Dedifferentiated amniotic fluid mesenchymal stem cell (primary cell): Measurements from ENCODE around the gene PRR7.
"Not testable (repeated sequence)": the region's sequence is repeated elsewhere in the genome, so short reads cannot be mapped to it uniquely, and the experiment has no call there.

Experiments used
- DNase-seq: peaks from one replicate; pipeline ENCODE4 v3.0.0-alpha.2; 2016; ENCODE audit errors: extremely low spot score

PRR7 gene, protein sequence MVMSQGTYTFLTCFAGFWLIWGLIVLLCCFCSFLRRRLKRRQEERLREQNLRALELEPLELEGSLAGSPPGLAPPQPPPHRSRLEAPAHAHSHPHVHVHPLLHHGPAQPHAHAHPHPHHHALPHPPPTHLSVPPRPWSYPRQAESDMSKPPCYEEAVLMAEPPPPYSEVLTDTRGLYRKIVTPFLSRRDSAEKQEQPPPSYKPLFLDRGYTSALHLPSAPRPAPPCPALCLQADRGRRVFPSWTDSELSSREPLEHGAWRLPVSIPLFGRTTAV

DNA sequence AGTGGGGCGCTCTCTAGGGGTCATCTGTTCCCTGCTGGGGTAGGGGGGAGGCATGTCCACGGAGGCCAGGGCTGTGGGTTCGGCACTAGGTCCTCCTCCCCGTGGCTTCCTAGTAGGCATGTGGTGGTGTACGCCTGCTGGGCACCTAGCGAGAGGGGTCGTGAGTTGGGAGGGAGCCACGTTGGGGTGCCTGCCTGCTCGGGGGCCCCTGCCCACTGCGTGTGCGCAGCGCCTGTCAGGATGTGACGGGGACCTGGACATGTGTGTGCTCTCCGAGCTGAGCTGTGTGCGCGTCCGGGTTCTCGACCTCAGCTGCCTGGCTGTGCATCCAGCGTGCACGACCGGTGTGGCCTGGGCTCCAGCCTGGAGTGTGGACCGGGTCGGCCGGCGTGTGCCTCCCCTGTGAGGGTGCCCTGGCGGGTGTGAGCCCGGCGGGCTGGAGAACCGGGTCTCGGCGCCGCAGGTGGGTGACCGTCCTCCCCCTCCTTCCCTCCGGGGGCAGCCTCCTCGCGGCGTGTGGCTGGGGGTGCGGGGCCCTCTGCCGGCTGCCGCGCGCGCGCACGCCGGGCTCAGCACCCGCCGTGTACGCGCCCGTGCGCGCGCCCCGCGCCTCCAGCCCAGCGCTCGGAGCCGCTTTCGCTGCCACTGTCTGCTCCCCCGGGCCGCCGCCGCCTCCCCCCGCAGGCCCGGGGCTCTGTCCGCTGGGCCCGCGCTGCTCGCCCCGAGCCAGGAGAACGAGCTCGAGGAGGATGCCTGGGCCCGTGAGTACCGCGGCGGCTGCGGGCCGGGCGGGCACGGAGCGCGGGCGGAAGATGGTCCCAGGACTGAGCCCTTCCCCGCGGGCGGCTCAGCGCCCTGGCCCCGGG lies at the start of gene PRR7:
PRR7 (plus strand) TSS at position 615 of the 866 bp plus-strand sequence. CDS start 8,254 bp downstream, outside the sequence.
- no peak for DNase-seq

DNA sequence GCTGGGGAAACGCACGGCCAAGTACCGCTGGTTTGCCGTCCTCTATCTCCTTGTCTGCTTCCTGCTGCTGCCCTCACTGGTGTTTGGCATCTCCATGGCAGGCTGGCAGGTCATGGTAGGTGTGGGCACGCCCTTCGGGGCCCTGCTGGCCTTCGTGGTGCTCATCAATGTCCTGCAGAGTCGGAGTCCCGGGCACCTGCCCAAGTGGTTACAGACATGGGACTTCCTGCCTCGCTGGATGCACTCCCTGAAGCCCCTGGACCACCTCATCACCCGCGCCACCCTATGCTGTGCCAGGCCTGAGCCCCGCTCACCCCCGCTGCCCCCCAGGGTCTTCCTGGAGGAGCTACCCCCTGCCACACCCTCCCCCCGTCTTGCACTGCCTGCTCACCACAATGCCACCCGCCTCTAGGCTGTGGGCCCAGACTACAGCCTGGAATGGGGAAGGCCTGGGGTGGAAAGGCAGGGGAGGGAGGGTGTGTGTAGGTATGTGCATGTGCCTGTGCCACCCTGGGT lies 48.7 kb upstream of the PRR7 start:
- no peak for DNase-seq

DNA sequence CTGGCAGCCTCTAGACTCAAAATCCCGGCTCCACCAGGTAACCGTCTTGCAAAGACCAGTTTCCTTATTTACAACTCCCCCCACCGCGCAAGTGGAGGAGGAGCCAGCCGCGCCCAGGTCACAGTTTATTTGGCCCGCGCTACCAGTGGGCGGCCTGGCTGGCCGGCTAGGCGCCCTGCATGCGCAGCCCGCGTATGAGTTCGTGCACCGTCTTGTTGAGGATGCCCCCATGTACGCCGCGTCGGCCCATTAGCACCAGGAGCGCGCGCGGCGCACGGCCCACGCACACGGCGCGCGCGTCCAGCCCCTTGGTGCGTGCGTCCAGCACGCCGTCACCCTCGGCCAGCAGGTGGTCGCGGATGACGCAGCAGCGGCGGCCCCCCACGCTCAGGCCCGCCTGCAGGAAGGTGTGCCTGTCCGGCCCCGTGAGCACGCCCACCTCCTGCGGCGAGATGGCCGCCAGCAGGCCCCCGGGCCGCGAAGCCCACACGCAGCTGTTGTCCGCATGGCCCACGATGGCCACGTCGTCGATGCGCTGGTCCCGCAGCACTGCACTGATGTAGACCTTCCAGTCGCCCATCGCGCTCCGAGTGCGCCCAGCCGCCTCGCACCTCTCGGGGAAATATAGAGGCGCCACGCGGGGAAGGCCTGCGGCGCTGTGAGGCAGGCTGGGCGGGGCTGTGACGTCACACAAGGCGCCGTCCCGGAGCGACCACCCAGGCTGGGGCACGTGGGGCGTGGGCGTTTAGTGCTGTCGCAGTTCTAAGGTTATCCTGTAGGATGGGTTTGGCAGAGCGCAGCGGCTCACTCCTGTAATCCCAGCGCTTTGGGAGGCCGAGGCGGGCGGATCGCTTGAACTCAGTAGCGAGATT lies 46.4 kb upstream of the PRR7 start, which contains the start of gene PFN3:
PFN3 (minus strand) TSS at position 665 of the 872 bp plus-strand sequence; CDS start at position 580, 85 bp downstream.
- no peak for DNase-seq

GRCh38 chr5:177402271-177403043 lies 44.2 kb upstream of the PRR7 start:
- DNase-seq = no peak

DNA sequence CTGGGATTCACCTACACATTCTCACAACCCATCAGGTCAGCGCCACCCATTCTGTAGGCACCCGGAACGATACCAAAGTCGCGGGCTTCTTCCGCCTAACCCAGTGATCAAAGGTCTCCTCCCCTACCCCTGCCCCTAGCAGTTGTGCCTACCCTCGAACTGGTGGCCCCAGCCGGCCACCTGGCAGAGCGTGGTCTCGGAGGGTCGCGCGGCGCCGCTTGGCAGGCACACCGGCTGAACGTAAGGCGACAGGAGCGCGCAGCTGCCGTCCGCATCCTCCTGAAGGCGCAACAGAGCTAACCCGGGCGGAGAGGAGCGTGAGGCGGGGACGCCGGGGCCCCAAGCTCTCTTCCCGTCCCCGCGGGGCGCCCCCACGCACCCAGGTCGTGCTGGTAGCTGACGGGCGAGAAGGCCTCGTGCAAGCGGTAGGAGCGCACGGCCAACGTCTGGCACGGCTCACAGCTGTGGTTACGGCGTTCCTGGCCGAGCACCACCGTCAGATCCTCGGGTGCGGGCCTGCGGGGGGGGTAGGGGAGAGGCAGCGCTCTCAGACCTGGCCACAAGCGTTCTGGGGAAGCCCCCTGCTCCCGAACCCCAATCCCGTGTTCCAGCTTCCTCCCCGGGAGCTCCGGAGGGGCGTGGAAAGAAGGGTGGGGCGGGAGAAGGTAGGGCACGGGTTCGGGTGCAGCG lies 43.4 kb upstream of the PRR7 start:
- no peak for DNase-seq

DNA sequence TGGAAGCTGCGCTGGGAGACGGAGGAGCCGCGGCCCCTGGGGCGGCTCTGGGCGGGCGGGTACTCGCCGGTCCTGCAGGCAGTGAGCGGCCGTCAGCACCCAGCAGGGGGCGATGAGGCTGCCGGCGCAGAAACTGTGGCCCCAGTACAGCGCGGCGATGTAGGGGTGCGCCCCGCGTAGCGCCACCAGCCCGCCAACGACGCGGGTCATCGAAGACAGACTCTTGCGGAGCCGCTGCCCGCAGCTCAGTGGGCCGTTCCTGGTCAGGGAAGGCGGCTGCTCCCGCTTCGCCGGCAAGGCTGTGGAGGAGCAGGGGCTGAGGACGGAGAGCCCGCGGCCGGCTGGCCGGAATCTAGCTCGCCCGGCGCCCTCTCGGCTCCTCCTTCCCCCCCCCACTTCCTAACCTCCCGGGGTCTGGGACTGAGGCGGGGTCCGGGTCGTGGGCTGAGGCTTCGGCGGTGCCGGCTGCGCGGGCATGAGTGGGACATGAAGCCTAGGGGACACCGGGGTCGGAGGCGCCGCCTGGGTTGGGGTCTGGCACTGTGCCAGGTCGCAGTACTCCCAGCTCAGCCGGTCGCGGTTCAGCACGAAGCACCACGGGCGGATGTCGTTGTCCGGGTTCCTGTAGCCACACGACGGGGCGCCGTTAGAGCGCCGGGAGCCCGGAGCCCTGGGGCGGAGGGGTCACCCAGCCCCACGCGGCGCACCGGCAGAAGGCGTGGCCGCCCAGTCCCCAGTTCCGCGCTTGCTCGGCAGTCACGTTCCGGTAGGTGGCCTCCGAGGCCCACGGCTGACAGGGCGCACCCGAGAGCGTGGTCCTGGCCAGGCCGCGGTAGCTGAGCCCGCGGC lies 42.6 kb upstream of the PRR7 start:
- DNase-seq = no peak

- no peak for DNase-seq
These were observed 41.9 kb upstream of the PRR7 start for GRCh38 chr5:177404641-177405179.

GRCh38 chr5:177405312-177405711 lies 41.3 kb upstream of the PRR7 start:
- DNase-seq = no peak

DNA sequence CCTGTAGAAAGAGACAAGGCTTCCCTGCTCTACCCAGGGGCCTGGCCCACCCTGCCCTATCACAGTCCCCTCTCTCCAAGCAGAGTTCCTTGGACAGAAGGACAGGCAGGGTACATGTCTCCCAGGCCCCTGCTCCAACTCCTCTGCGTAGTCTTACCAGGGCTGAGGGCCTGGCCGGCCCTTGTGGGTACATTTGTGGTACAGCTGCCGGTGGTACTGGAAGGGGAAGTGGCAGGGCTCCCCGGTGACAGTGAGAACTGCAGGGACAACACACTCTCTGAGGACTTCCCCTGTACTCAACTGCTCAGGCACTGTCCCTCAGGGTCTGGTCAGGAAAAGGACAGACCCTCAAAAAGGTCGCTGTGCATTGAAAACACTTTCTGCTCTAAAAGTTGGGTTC lies 40.8 kb upstream of the PRR7 start:
- no peak for DNase-seq

DNA sequence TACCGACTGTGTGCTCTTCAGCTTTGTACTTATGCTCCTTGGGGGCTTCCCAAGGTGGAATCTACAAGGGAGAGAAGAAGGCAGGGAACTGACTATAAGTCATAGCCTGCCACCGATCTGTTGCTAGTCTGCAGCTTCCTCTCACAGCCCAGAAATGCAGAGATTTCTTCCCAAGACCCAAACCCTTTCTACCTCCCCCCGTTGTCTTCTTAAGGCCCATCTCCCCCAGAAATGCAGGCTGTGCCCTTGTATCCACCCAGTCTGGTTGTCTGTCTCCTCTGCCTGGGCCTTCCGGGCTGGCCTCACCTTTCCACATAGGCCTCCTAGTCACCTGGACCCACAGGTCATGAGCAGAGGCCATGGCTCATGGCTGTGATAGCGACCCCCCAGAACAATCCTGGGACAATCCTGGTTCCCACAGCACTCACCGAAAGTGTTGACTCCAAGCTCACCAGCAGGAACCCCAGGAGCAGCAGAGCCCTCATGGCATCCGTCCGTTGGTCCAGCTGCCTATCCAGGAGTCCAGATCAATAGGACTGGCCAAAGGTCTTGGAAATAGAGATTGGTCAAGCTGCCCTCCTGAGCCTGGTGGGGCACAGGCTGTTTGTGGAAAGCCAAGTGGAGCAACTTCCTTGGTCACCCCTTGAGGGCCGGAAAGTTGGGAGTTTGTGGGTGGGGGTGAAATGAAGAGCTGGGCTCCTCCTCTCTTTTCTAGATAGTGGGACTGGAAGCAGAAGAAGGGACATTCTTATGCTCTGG lies 37.4 kb upstream of the PRR7 start, which contains the start of gene F12:
F12 (minus strand) TSS at position 522 of the 759 bp plus-strand sequence; CDS start at position 485, 37 bp downstream.
- no peak for DNase-seq

DNA sequence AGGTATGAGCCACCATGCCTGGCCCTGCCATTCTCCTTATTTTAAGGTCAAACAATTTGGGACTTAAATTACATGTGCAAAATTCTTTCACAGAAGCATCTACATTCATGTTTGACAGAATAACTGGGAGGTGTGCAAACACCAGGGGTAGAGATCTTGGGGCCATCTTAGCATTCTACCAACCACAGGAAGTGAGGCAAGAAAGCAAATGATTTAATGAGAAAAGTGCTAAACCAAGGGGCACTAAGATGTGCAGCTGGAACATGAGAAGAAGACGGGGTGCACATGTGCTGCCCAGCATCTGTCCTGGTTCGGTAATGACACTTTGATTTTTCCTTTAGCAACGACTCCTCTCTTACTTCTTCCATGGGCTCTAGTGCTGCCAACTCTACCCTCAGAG lies 36.0 kb upstream of the PRR7 start:
- no peak for DNase-seq

GRCh38 chr5:177412603-177413233 lies 33.9 kb upstream of the PRR7 start:
- no peak for DNase-seq

GRCh38 chr5:177414481-177414880 lies 32.1 kb upstream of the PRR7 start:
- DNase-seq = no peak

DNA sequence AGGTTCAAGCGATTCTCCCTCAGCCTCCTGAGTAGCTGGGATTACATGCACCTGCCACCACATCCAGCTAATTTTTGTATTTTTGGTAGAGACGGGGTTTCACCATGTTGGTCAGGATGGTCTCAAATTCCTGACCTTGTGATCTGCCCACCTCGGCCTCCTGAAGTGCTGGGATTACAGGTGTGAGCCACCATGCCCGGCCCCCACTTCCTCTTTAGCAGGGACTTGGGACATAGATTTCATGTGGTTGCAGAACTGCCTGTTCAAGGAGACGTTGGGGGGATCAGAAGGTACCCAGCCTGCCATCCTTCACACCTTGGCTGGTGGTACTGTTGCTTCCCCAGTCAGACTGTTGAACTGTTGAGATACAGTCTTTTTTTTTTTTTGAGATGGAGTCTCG lies 29.5 kb upstream of the PRR7 start:
- not testable (repeated sequence) for DNase-seq

DNA sequence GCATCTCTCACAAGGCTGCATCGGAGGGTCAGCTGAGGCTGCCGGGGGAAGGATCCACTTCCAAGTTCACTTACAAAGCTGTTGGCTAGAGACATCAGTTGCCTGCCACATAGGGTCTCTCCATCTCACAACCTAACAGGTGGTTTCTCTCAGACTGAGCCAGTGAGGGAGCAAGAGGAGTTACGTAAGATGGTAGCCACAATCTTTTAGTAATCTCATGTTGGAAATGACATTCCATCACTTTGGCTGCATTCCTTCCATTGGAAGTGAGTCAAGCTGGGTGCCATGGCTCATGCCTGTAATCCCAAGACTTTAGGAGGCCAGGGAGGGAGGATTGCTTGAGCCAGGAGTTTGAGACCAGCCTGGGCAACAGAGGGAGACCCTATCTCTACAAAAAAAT lies 27.6 kb upstream of the PRR7 start:
- no peak for DNase-seq

- DNase-seq = not testable (repeated sequence)
These were observed 26.1 kb upstream of the PRR7 start for GRCh38 chr5:177420472-177420871.

GRCh38 chr5:177421062-177421798 lies 25.4 kb upstream of the PRR7 start:
- DNase-seq = no peak
